ENCODE data around the gene KRTAP19-3. TPM values are rescaled to one million over a fixed set of nuclear protein-coding genes. Genes with fewer than 3 reads are reported as not detected.

KRTAP19-3 gene
- total RNA-seq, 2 experiments from 2014 or later: not detected

DNA sequence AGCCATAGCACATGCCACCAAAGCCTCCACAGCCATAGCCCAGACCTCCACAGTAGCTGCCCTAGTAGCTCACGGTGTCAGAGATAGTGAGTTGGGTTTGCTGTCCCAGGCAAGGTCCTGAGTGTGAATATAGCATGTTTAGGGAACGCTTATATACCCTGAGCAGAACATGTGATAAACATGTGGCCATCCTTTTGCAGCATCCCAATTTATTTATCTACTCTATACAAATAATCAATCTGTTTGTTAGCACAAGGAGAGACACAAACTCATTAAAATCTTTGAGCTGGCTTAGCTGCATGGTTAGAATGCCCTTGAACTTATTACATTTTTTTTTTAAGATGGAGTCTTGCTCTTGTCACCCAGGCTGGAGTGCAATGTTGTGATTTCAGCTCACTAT, 4.5 kb downstream of the KRTAP19-3 start, which contains the start of gene KRTAP19-2:
KRTAP19-2 (minus strand) TSS at position 101 of the 400 bp plus-strand sequence; CDS start at position 13, 88 bp downstream.
- Histone ChIP-seq H4K20me1 (ENCODE audit: insufficient read depth, low read length) (no peaks in the 10 kb centered on the region), H3K4me1 (ENCODE audit: insufficient read depth, low read length, poor library complexity, severe bottlenecking) (no peaks in the 10 kb centered on the region), H2AFZ (ENCODE audit: low read length) (no peak within 1 kb of the TSS), H3K9me3 (ENCODE audit: low read length) (peaks cover 12% of the 10 kb centered on the region; the same call in 1 of the 2 replicates), H3K4me2 (ENCODE audit: low read length) (no peak within 1 kb of the TSS), H3K4me3 (ENCODE audit: low read depth, low read length, poor library complexity, severe bottlenecking) (no peak within 1 kb of the TSS), H3K9me2 (ENCODE audit: insufficient read depth, low read length) (no peaks in the 10 kb centered on the region), H3K36me3 (ENCODE audit: insufficient read depth, low read length) (no peaks in the 10 kb centered on the region), H3K27ac (ENCODE audit: low read depth, low read length, poor library complexity, severe bottlenecking) (no peak within 1 kb of the TSS), H3K79me2 (ENCODE audit: insufficient read depth, low read depth, low read length) (no peaks in the 10 kb centered on the region)
- intact Hi-C loops (cut with micrococcal nuclease; ENCODE audit: unreplicated experiment): no loop called here
- BruUV-seq (replicated peaks): no TSS peak
- TF ChIP-seq, protein P1, sequence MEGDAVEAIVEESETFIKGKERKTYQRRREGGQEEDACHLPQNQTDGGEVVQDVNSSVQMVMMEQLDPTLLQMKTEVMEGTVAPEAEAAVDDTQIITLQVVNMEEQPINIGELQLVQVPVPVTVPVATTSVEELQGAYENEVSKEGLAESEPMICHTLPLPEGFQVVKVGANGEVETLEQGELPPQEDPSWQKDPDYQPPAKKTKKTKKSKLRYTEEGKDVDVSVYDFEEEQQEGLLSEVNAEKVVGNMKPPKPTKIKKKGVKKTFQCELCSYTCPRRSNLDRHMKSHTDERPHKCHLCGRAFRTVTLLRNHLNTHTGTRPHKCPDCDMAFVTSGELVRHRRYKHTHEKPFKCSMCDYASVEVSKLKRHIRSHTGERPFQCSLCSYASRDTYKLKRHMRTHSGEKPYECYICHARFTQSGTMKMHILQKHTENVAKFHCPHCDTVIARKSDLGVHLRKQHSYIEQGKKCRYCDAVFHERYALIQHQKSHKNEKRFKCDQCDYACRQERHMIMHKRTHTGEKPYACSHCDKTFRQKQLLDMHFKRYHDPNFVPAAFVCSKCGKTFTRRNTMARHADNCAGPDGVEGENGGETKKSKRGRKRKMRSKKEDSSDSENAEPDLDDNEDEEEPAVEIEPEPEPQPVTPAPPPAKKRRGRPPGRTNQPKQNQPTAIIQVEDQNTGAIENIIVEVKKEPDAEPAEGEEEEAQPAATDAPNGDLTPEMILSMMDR (conservative IDR thresholded peaks at IDR 0.05; ENCODE audit: low read length): no peak
- no peak for TF ChIP-seq EZH2phosphoT487 (IDR thresholded peaks at IDR 0.05; ENCODE audit: borderline replicate concordance, low read depth, low read length)
- DNase-seq (ENCODE audit: low spot score): no peak
- ChIA-PET POLR2A (no interaction called here), CTCF (ENCODE audit: unreplicated experiment) (no interaction called here)

DNA sequence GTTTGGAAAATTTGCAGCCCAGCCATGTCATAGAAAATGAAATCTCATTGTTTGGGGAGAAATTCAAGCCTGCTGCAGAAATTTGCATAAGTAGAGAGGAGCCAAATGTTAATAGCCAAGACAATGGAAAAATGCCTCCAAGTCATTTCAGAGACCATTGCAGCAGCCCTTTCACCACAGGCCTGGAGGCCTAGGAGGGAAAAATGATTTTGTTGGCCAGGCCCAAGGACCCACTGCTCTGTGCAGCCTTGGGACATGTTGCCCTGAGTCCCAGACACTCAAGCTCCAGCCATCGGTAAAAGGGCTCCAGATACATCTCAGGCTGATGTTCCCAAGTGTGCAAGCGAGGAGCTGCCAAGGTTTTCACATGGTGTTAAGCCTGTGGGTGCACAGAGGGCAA, 5.6 kb downstream of the KRTAP19-3 start:
- CTCF ChIA-PET (ENCODE audit: unreplicated experiment): no interaction called here
- Histone ChIP-seq H3K9me3 (ENCODE audit: low read length) (peaks cover 8% of the 10 kb centered on the region; the same call in 1 of the 2 replicates), H3K36me3 (ENCODE audit: insufficient read depth, low read length) (no peaks in the 10 kb centered on the region), H3K9me2 (ENCODE audit: insufficient read depth, low read length) (no peaks in the 10 kb centered on the region), H2AFZ (ENCODE audit: low read length) (no peak overlapping the region), H3K27ac (ENCODE audit: low read depth, low read length, poor library complexity, severe bottlenecking) (no peak overlapping the region), H3K4me2 (ENCODE audit: low read length) (no peak overlapping the region), H3K4me3 (ENCODE audit: low read depth, low read length, poor library complexity, severe bottlenecking) (no peak overlapping the region), H3K4me1 (ENCODE audit: insufficient read depth, low read length, poor library complexity, severe bottlenecking) (no peaks in the 10 kb centered on the region), H3K79me2 (ENCODE audit: insufficient read depth, low read depth, low read length) (no peaks in the 10 kb centered on the region), H4K20me1 (ENCODE audit: insufficient read depth, low read length) (no peaks in the 10 kb centered on the region)
- no peak for TF ChIP-seq EZH2phosphoT487 (IDR thresholded peaks at IDR 0.05; ENCODE audit: borderline replicate concordance, low read depth, low read length)
- TF ChIP-seq, protein P1 (conservative IDR thresholded peaks at IDR 0.05; ENCODE audit: low read length): no peak
- POLR2A ChIA-PET: no interaction called here
- intact Hi-C loops (cut with micrococcal nuclease; ENCODE audit: unreplicated experiment): no loop called here
- no peak for DNase-seq (ENCODE audit: low spot score)
- BruUV-seq (replicated peaks): no TSS peak

DNA sequence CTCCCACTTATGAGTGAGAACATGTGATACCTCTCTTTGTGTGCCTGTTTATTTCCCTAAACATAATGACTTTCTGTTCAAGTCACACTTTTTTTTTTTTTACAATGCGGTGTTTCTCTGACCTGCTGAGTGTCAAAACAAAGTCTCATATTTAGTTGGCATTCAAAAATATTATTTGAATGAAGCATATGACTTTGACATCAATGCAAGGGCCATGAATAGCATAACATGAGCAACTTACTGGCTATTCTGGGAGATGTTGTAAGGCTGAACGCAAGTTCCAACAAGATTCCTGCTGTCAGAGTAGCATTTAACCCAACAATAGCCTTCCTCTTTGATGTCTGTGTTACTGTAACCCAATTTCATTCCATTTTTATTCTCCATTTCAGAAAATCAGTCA, 9.7 kb downstream of the KRTAP19-3 start:
- Histone ChIP-seq H3K4me3 (ENCODE audit: low read depth, low read length, poor library complexity, severe bottlenecking) (no peak overlapping the region), H3K9me3 (ENCODE audit: low read length) (peaks cover 8% of the 10 kb centered on the region; the same call in 1 of the 2 replicates), H3K79me2 (ENCODE audit: insufficient read depth, low read depth, low read length) (no peaks in the 10 kb centered on the region), H3K4me2 (ENCODE audit: low read length) (no peak overlapping the region), H3K27ac (ENCODE audit: low read depth, low read length, poor library complexity, severe bottlenecking) (no peak overlapping the region), H3K9me2 (ENCODE audit: insufficient read depth, low read length) (no peaks in the 10 kb centered on the region), H3K36me3 (ENCODE audit: insufficient read depth, low read length) (no peaks in the 10 kb centered on the region), H4K20me1 (ENCODE audit: insufficient read depth, low read length) (no peaks in the 10 kb centered on the region), H2AFZ (ENCODE audit: low read length) (no peak overlapping the region), H3K4me1 (ENCODE audit: insufficient read depth, low read length, poor library complexity, severe bottlenecking) (no peaks in the 10 kb centered on the region)
- TF ChIP-seq EZH2phosphoT487 (IDR thresholded peaks at IDR 0.05; ENCODE audit: borderline replicate concordance, low read depth, low read length): no peak
- TF ChIP-seq, protein P1 (conservative IDR thresholded peaks at IDR 0.05; ENCODE audit: low read length): no peak
- no peak for DNase-seq (ENCODE audit: low spot score)
- ChIA-PET POLR2A (no interaction called here), CTCF (ENCODE audit: unreplicated experiment) (no interaction called here)
- BruUV-seq (replicated peaks): no TSS peak
- intact Hi-C loops (cut with micrococcal nuclease; ENCODE audit: unreplicated experiment): no loop called here

All from OCI-LY7 (cell line).